HepG2 (cell line): ENCODE results near the gene INSYN2B. TPM values are rescaled to one million over a fixed set of nuclear protein-coding genes. Genes with fewer than 3 reads are reported as not detected.
A peak's percentile ranks its signal among the peaks of the same experiment; 100 is the strongest.

ENCODE experiments used
- ATAC-seq: fragments of 200-7000 bp; cut with Tn5 transposase; 3 replicates; pipeline ENCODE4 v1.9.1; 2020; ENCODE audit warnings: mild to moderate bottlenecking, moderate library complexity
- BruUV-seq: library from RNA; stranded (reverse); fragments of 400-500 nt; replicated peaks from 2 replicates; lab custom pipeline; 2021; lab: Mats Ljungman, UMichigan
- CTCF ChIA-PET: fragments of 300-600 bp; formaldehyde crosslinking; extraction: SDS; loops from one replicate; lab custom pipeline; 2021; ENCODE audit warnings: low total read pairs, inconsistent platforms, low intra/inter-chr PET ratio; lab: Yijun Ruan, JAX
- POLR2A ChIA-PET: fragments of 350-600 bp; sonication (Branson Sonifier 250); formaldehyde crosslinking; loops from one replicate; lab custom pipeline; 2020; ENCODE audit warnings: antibody characterized with exemption, inconsistent platforms; lab: Yijun Ruan, JAX
- DNase-seq: peaks from one replicate; pipeline ENCODE4 v3.0.0-alpha.2; 2015; ENCODE audit warnings: low spot score
- FAIRE-seq: peaks from 3 replicates; lab custom pipeline; 2011; peaks lifted over from hg19 to GRCh38; lab: Jason Lieb, UNC
- H2AFZ ChIP-seq: one replicate; pipeline ENCODE4 v1.6.1; 2011; ENCODE audit warnings: low read length, inconsistent platforms
- H3K27ac ChIP-seq: fragments of 300-600 bp; 3 replicates; pipeline ENCODE4 v1.8.0; 2011; ENCODE audit warnings: mixed run types, mild to moderate bottlenecking, mixed read lengths, low read length, inconsistent platforms; ENCODE audit not compliant: insufficient read depth; ENCODE audit errors: extremely low read length
- H3K27me3 ChIP-seq, 2 experiments: fragments of 200-600 bp in 1 of 2; 2 replicates in 1 of 2; 3 replicates in 1 of 2; pipeline versions ENCODE4 v1.6.0 to v1.8.0; 2011; ENCODE audit warnings: low read length in 2 of 2, mild to moderate bottlenecking in 2 of 2, moderate library complexity in 2 of 2, inconsistent platforms in 1 of 2; ENCODE audit not compliant: insufficient read depth in 2 of 2, control insufficient read depth in 1 of 2
- H3K36me3 ChIP-seq, 2 experiments: fragments of 200-600 bp in 1 of 2; replicated peaks in 1 of 2; 2 replicates in 1 of 2; 3 replicates in 1 of 2; pipeline versions ENCODE4 v1.5.1 to v1.8.0; 2011; ENCODE audit warnings: low read length in 2 of 2, inconsistent platforms in 1 of 2; ENCODE audit not compliant: insufficient read depth in 2 of 2, control insufficient read depth in 1 of 2
- H3K4me1 ChIP-seq: 2 replicates; pipeline ENCODE4 v1.5.1; 2012; ENCODE audit warnings: low read length, inconsistent platforms; ENCODE audit not compliant: insufficient read depth
- H3K4me2 ChIP-seq: 2 replicates; pipeline ENCODE4 v1.6.0; 2011; ENCODE audit warnings: low read depth, low read length, inconsistent platforms
- H3K4me3 ChIP-seq, 3 experiments: fragments of 200-600 bp in 1 of 3; sonication (generic), shearing (Covaris generic) in 1 of 3; replicated peaks in 1 of 3; 2 replicates each; pipeline ENCODE4 v1.5.1; 2011 to 2016; ENCODE audit warnings: low read length in 3 of 3, inconsistent platforms in 2 of 3, low read depth in 2 of 3, mild to moderate bottlenecking in 2 of 3, control low read depth in 1 of 3, mixed read lengths in 1 of 3; ENCODE audit not compliant: insufficient read depth in 1 of 3
- H3K79me2 ChIP-seq: one replicate; pipeline ENCODE4 v1.6.1; 2011; ENCODE audit warnings: low read length, inconsistent platforms; ENCODE audit not compliant: insufficient read depth
- H3K9ac ChIP-seq: 2 replicates; pipeline ENCODE4 v1.6.0; 2011; ENCODE audit warnings: mild to moderate bottlenecking, low read depth, low read length, inconsistent platforms; ENCODE audit not compliant: insufficient read depth
- H3K9me3 ChIP-seq: 2 replicates; pipeline ENCODE4 v1.5.1; 2012; ENCODE audit warnings: mild to moderate bottlenecking, low read length
- H4K20me1 ChIP-seq: 2 replicates; pipeline ENCODE4 v1.6.0; 2011; ENCODE audit warnings: inconsistent platforms, mild to moderate bottlenecking, low read length, moderate library complexity; ENCODE audit not compliant: insufficient read depth
- CEBPG ChIP-seq: IDR thresholded peaks from 2 replicates; pipeline ENCODE4 v1.6.1; 2016
- PHF5A ChIP-seq: IDR thresholded peaks from one replicate; pipeline ENCODE4 v1.6.1; 2018; ENCODE audit warnings: low read depth, missing genetic modification reagents; ENCODE audit not compliant: unreplicated experiment
- REXO4 ChIP-seq: sonication (generic); formaldehyde crosslinking; IDR thresholded peaks from 2 replicates; pipeline ENCODE4 v1.8.0; 2022; ENCODE audit warnings: missing genetic modification reagents, mild to moderate bottlenecking, borderline replicate concordance
- ZBTB44 ChIP-seq: sonication (generic); formaldehyde crosslinking; IDR thresholded peaks from 2 replicates; pipeline ENCODE4 v1.4.0; 2020; ENCODE audit warnings: missing genetic modification reagents
- ZFAT ChIP-seq: sonication (generic); formaldehyde crosslinking; conservative IDR thresholded peaks from 2 replicates; pipeline ENCODE4 v1.8.1; 2023; ENCODE audit warnings: missing genetic modification reagents, inconsistent platforms
- ZNF207 ChIP-seq: fragments of 450-650 bp; IDR thresholded peaks from 2 replicates; pipeline ENCODE4 v1.6.1; 2016; ENCODE audit warnings: antibody characterized with exemption, borderline replicate concordance
- ZNF296 ChIP-seq: sonication (generic); formaldehyde crosslinking; conservative IDR thresholded peaks from 2 replicates; pipeline ENCODE4 v1.5.0; 2020; ENCODE audit warnings: mild to moderate bottlenecking, missing genetic modification reagents
- ZNF354B ChIP-seq: sonication (generic); formaldehyde crosslinking; IDR thresholded peaks from 2 replicates; pipeline ENCODE4 v1.8.0; 2022; ENCODE audit warnings: mild to moderate bottlenecking, missing genetic modification reagents
- ZNF451 ChIP-seq: sonication (generic); formaldehyde crosslinking; IDR thresholded peaks from 2 replicates; pipeline ENCODE4 v1.5.0; 2020; ENCODE audit warnings: mild to moderate bottlenecking, missing genetic modification reagents
- WGBS: methylation state at CpG from one replicate; pipeline ENCODE4 v1.1.6; 2017; ENCODE audit warnings: low lambda C conversion rate; 5-methylcytosine and 5-hydroxymethylcytosine counted together
- in situ Hi-C: cut with HindIII; loops from 2 replicates; pipeline ENCODE4 v1.10.0; 2017; ENCODE audit warnings: low pct_unique_long_range_greater_than_20kb; ENCODE audit not compliant: extremely low pct_ligation_motif_present
- intact Hi-C: fragments of 100-400 bp; cut with micrococcal nuclease; formaldehyde crosslinking; loops from one replicate; pipeline ENCODE4 v1.10.0; 2022; ENCODE audit not compliant: unreplicated experiment
- microRNA counts: library from miRNA; unstranded; fragments of <30 nt; microRNA quantifications from one replicate; lab custom pipeline; 2015
- microRNA-seq: library from miRNA; unstranded; fragments of <30 nt; microRNA quantifications from one replicate; pipeline ENCODE4, GENCODE V29; 2020
- polyA plus RNA-seq, 8 experiments: library from polyadenylated mRNA; depleted of rRNA in 3 of 8; stranded (reverse) in 7 of 8; unstranded in 1 of 8; fragments of >200 nt; fragmentation: Illumina TruSeq in 4 of 8; extraction: Trizol in 4 of 8; gene quantifications; 2 replicates each; pipeline versions ENCODE4 v1.2.1 to v1.2.3, GENCODE V29; 2011 to 2016; ENCODE audit warnings: low read depth in 4 of 8, missing spikeins in 1 of 8, mixed read lengths in 1 of 8; ENCODE audit not compliant: insufficient read depth in 1 of 8
- small RNA-seq, 3 experiments: library from RNA; depleted of rRNA; stranded (forward); fragments of <200 nt; gene quantifications; one replicate each; pipeline ENCODE3, GENCODE V24; 2012; ENCODE audit warnings: low read depth in 2 of 3, low replicate concordance in 1 of 3; ENCODE audit not compliant: insufficient read length in 3 of 3, insufficient read depth in 2 of 3
- total RNA-seq, 5 experiments: library from RNA; depleted of rRNA; stranded (reverse); fragments of >200 nt; fragmentation: Illumina TruSeq; extraction: Trizol; gene quantifications; 2 replicates each; pipeline ENCODE4 v1.2.3, GENCODE V29; 2016; ENCODE audit warnings: low read depth in 1 of 5
- TF ChIP-seq, protein P1 (sequence below): sonication (generic); formaldehyde crosslinking; IDR thresholded peaks from 2 replicates; pipeline ENCODE4 v1.5.0; 2020; ENCODE audit warnings: mild to moderate bottlenecking, missing genetic modification reagents

Gene INSYN2B
- total and polyA plus RNA-seq, 2 of the 13 experiments (the other 11 are each of a cell fraction or from before 2014, with no cell fraction given) = not detected

DNA sequence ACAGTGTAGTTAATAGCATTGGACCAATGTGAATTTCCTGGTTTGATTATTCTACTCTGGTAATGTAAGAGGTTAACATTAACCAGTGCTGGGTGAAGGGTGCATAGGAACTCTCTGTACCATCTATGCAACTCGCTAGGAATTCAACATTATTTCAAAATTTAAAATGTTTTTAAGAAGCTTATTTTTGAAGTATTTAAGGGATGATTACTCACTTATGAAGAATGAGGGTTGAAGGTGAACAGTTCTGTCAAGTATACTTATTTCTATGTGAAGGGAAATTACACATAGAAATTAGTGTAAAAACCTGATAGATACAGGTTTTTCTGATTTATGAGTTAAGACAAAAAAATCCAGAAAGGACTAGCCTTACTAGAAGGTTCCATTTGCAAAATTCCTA is 165.8 kb downstream of the INSYN2B start:
- ChIA-PET POLR2A (no interaction called here), CTCF (no interaction called here)
- no peaks in the 10 kb centered on the region for H3K79me2 ChIP-seq

More for the DNA sequence above, 165.8 kb downstream of the INSYN2B start:
- intact Hi-C loops (no loop called here), in situ Hi-C loops (no loop called here)
- BruUV-seq = no TSS peak
- Histone ChIP-seq H2AFZ (no peak overlapping the region), H3K27me3 (no peaks in the 10 kb centered on the region; a peak in 1 of 5 replicates), H3K4me2 (no peak overlapping the region), H3K9me3 (no peaks in the 10 kb centered on the region), H3K36me3 (no peaks in the 10 kb centered on the region), H4K20me1 (no peaks in the 10 kb centered on the region), H3K9ac (no peak overlapping the region), H3K4me1 (no peaks in the 10 kb centered on the region), H3K27ac (no peak overlapping the region), H3K4me3 (no peak overlapping the region)
- FAIRE-seq (no peak), DNase-seq (no peak), ATAC-seq (no peak)
- TF ChIP-seq, protein P1, sequence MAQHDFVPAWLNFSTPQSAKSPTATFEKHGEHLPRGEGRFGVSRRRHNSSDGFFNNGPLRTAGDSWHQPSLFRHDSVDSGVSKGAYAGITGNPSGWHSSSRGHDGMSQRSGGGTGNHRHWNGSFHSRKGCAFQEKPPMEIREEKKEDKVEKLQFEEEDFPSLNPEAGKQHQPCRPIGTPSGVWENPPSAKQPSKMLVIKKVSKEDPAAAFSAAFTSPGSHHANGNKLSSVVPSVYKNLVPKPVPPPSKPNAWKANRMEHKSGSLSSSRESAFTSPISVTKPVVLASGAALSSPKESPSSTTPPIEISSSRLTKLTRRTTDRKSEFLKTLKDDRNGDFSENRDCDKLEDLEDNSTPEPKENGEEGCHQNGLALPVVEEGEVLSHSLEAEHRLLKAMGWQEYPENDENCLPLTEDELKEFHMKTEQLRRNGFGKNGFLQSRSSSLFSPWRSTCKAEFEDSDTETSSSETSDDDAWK (CRISPR knock-in tag) = no peak
- TF ChIP-seq PHF5A = no peak
- no peak for TF ChIP-seq ZNF296 (CRISPR knock-in tag)
- no peak for TF ChIP-seq ZBTB44 (CRISPR knock-in tag)
- no peak for TF ChIP-seq ZNF451 (CRISPR knock-in tag)
- no peak for TF ChIP-seq ZFAT (CRISPR knock-in tag)
- no peak for TF ChIP-seq ZNF354B (CRISPR knock-in tag)
- TF ChIP-seq REXO4 (CRISPR knock-in tag) = no peak
- no peak for TF ChIP-seq ZNF207
- no peak for TF ChIP-seq CEBPG
- WGBS = 0% methylated on average over 1 of the region's 1 CpG

MicroRNA genes within 50 kb of the gene (microRNA counts, 767-probe panel; counts per million panel counts)
- microRNA hsa-miR-378e (lab: Ali Mortazavi, UCI) = 42,032 counts per million, percentile 40 among the panel's probes with 10 or more counts

Small RNA genes within 50 kb of the gene (microRNA-seq; reads per million reads assigned to microRNA genes)
- not detected for gene MIR378E

Small RNA genes within 50 kb of the gene (small RNA-seq; reads per million reads assigned to genes)
- gene MIR378E = 0 reads per million in 3 experiments

Other genes starting within 250 kb of the INSYN2B start
- not detected in 2 replicates for gene FOXI1, start 125.4 kb upstream of the INSYN2B start, total RNA-seq (2016; rRNA removed; fragmentation: Illumina TruSeq; extraction: Trizol)
- not detected in 2 replicates for gene FOXI1, start 125.4 kb upstream of the INSYN2B start, polyA plus RNA-seq (2011; rRNA removed)